Neuron (in vitro differentiated cells): ENCODE data around the gene TEX9.
A peak's percentile ranks its signal among the peaks of the same experiment; 100 is the strongest.
"Not testable (repeated sequence)": the region's sequence is repeated elsewhere in the genome, so short reads cannot be mapped to it uniquely, and the experiment has no call there.

ENCODE experiments used
- H2AFZ ChIP-seq: one replicate; pipeline ENCODE4 v1.6.1; 2013; ENCODE audit warnings: low read depth, mild to moderate bottlenecking, inconsistent platforms, low read length, moderate library complexity
- H3K27me3 ChIP-seq: one replicate; pipeline ENCODE4 v1.6.1; 2013; ENCODE audit warnings: low read length; ENCODE audit not compliant: insufficient read depth
- H3K36me3 ChIP-seq: one replicate; pipeline ENCODE4 v1.6.1; 2013; ENCODE audit warnings: low read length; ENCODE audit not compliant: insufficient read depth
- H3K4me1 ChIP-seq: one replicate; pipeline ENCODE4 v1.6.1; 2013; ENCODE audit warnings: low read length; ENCODE audit not compliant: insufficient read depth
- H3K4me3 ChIP-seq: 2 replicates; pipeline ENCODE4 v1.5.1; 2013; ENCODE audit warnings: mild to moderate bottlenecking, low read length, moderate library complexity
- H3K9me3 ChIP-seq: one replicate; pipeline ENCODE4 v1.6.1; 2013; ENCODE audit warnings: low read length

The TEX9 gene

DNA sequence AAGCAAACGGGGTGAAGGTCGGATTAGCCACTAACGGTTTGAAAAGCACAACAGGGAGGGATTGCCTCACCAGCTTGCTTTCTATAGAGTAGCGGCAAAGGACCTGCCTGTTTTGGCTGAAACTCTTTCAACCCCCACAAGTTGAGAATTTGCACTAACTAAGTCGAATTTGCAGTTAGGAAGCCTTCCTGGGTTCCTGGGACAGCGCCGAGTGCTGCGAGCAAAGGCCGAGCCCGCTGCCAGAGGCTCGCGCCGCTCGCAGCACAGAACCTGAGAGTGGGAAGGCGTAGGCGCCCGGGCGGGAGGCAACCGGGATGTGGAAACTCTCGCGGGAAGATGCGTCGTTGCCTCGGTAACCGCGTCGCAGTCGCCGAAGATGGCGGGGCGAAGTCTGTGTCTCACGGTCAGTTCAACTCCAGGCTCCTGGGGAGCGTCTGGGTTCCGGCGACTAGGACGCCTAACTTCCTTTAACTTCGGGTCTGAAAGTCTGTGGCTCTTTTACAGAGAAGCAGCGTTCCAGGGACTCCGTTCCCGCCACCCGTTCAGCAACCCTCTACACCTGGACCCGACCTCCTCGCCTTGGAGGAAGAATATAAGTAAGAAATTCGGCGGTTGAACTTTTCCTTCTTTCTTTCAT, at the start of gene TEX9:
TSS of gene TEX9 (plus strand) at position 352 of the 637 bp plus-strand sequence. CDS start at position 377, 25 bp downstream.
- peaks cover 3% of the 10 kb centered on the region for H3K9me3 ChIP-seq
- peak within 1 kb of the TSS; percentile 91 for H2AFZ ChIP-seq
- H3K27me3 ChIP-seq: no peaks in the 10 kb centered on the region
- H3K4me1 ChIP-seq: peaks cover 26% of the 10 kb centered on the region
- H3K4me3 ChIP-seq: peak within 1 kb of the TSS; percentile 93
- H3K36me3 ChIP-seq: no peaks in the 10 kb centered on the region

DNA sequence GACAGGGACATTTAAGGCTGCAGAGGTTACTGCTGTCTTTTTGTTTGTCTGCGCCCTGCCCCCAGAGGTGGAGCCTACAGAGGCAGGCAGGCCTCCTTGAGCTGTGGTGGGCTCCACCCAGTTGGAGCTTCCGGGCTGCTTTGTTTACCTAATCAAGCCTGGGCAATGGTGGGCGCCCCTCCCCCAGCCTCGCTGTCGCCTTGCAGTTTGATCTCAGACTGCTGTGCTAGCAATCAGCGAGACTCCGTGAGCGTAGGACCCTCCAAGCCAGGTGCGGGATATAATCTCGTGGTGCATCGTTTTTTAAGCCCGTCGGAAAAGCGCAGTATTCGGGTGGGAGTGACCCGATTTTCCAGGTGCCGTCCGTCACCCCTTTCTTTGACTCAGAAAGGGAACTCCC, 48.7 kb upstream of the TEX9 start:
- H3K27me3 ChIP-seq, H3K9me3 ChIP-seq, H3K4me3 ChIP-seq, H3K4me1 ChIP-seq, H2AFZ ChIP-seq, H3K36me3 ChIP-seq: not testable (repeated sequence)

DNA sequence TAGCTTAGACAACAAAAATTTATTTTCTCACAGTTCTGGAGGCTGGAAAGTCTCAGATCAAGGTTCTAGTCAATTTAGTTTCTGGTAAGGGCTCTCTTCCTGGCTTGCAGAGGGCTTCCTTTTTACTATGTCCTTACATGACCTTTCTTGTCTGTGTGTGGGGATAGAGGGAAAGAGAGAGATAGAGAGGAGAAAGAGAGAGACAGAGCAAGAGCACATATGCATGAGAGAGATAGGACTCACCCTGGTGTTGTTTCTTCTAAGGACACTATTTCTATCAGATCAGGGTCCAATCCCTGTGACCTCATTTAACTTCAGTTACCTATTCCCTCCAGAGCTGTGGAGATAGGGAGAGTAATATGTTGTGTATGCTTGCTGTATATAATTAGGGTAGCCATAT, 44.9 kb upstream of the TEX9 start:
- no peaks in the 10 kb centered on the region for H3K36me3 ChIP-seq
- H3K4me1 ChIP-seq: no peaks in the 10 kb centered on the region
- H2AFZ ChIP-seq: no peak overlapping the region
- H3K27me3 ChIP-seq: no peaks in the 10 kb centered on the region
- H3K9me3 ChIP-seq: no peaks in the 10 kb centered on the region
- H3K4me3 ChIP-seq: no peak overlapping the region

DNA sequence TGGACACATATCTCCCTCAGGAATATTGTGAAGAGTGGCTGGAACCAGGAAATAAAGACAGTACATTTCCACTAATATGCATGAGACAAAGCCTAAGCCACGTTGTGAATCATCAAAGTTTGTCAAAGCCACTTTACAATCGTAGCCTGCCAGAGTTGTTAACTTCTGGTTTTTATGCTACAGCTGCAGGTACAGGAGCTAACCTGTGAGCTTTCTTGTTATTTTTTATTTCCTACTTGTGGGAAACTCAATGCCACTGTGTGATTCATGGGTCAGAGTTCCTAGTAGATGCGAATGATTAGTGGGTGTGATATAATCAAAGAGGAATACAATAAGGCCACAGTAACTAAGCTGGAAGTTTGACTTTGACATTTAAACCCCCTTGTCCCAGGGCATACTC, 44.4 kb upstream of the TEX9 start:
- no peaks in the 10 kb centered on the region for H3K36me3 ChIP-seq
- H3K4me1 ChIP-seq: no peaks in the 10 kb centered on the region
- no peaks in the 10 kb centered on the region for H3K9me3 ChIP-seq
- no peak overlapping the region for H2AFZ ChIP-seq
- no peak overlapping the region for H3K4me3 ChIP-seq
- H3K27me3 ChIP-seq: no peaks in the 10 kb centered on the region

- Histone ChIP-seq H2AFZ (no peak overlapping the region), H3K9me3 (no peaks in the 10 kb centered on the region), H3K4me3 (no peak overlapping the region), H3K36me3 (no peaks in the 10 kb centered on the region), H3K4me1 (no peaks in the 10 kb centered on the region), H3K27me3 (no peaks in the 10 kb centered on the region)
These were observed 42.8 kb upstream of the TEX9 start for GRCh38 chr15:56322444-56322843.

DNA sequence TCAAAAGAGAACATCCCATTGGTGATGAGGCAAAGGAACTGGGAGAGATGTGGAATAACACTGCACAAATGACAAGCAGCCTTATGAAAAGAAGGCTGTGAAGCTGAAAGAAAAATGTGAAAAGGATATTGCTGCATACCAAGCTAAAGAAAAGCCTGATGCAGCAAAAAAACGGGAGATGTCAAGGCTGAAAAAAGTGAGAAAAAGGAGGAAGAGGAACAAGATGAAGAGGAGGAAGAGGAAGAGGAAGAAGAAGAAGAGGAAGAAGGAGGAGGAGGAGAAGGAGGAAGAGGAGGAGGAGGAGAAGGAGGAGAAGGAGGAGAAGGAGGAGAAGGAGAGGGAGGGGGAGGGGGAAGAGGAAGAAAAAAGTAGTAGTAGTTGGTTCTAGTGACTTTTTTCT, 41.8 kb upstream of the TEX9 start:
- no peaks in the 10 kb centered on the region for H3K4me1 ChIP-seq
- no peak overlapping the region for H3K4me3 ChIP-seq
- no peaks in the 10 kb centered on the region for H3K9me3 ChIP-seq
- no peaks in the 10 kb centered on the region for H3K27me3 ChIP-seq
- no peak overlapping the region for H2AFZ ChIP-seq
- no peaks in the 10 kb centered on the region for H3K36me3 ChIP-seq

DNA sequence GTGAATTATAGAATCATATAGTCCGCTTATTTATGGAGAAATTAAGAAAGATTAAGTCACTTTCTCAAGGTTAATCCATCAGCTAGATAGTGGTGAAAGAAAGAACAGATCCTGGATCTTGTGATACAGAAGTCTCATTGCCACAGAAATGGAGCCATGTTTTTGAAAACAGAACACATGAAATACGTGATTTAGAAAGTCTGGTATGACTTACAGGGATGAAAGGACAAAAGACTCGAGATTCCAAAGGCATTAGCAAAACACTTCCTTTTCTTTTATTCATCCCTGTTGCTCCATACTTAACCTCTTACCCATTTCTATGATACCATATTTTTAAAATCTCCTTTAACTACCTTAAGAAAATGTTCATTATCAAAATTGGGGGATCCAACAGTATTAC, 40.0 kb upstream of the TEX9 start:
- H3K4me1 ChIP-seq: no peaks in the 10 kb centered on the region
- no peaks in the 10 kb centered on the region for H3K9me3 ChIP-seq
- H3K4me3 ChIP-seq: no peak overlapping the region
- H3K27me3 ChIP-seq: no peaks in the 10 kb centered on the region
- no peaks in the 10 kb centered on the region for H3K36me3 ChIP-seq
- H2AFZ ChIP-seq: no peak overlapping the region

DNA sequence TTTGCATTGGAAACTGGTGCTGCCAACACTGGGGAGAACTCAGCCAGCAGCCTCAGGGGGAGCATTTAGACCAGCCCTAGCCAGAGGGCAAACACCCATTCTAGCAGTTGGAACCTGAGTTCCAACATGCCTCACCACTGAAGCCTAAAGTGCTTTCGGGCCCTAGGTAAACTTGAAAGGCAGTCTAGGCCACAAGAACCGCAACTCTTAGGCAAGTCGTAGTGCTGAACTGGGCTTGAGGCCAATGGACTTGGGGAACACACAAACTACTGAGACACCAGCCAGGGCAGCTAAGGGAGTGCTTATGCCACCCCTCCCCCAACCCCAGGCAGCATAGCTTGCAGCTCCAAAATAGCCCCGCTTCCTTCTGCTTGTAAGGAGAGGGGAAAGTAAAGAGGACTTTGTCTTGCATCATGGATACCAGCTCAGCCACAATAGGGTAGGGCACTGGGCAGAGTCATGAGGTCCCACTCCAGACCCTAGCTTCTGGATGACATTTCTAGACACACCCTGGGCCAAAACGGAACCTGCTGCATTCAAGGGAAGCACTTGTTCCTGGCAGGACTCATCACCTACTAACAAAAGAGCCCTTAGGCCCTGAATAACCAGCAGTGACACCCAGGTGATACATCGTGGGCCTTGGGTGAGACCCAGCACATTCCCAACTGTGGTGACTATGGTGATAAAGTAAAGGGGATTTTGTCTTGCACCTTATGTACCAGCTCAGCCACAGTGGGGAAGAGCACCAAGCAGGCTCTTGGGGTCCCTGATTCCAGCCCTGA, 37.3 kb upstream of the TEX9 start:
- Histone ChIP-seq H3K36me3 (no peaks in the 10 kb centered on the region), H3K4me1 (no peaks in the 10 kb centered on the region), H3K4me3 (no peak overlapping the region), H3K27me3 (no peaks in the 10 kb centered on the region), H3K9me3 (no peaks in the 10 kb centered on the region), H2AFZ (no peak overlapping the region)

DNA sequence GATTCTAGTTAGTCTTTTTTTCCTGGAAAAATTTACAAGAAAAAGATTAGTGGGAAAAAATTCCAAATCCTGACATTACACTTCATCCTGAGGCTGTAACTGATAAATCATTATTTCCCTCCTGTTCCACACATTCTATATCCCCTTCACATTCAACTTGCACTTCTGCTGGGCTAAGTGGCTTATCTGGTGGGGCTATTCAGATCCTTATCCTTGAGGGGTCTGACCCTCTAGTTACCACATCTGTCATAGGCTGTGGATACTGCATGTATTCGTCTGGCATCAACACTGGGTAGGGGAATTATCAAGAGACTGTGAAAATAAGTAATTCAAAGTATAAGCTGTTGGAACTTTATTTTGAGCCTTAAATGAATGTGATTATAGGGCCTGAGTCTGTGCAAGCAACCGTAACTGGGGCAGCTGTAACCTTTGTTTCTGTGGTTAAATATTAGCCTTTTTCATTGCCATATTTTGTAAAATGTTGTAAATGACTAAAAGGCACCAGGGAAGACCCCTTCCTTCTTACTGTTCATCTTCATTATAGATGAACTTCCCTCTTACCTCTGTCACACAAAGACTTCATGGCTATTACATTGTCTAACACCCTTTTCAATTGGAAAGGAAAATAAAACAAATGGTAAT, 28.0 kb upstream of the TEX9 start:
- Histone ChIP-seq H3K4me3 (no peak overlapping the region), H3K4me1 (no peaks in the 10 kb centered on the region), H2AFZ (no peak overlapping the region), H3K36me3 (no peaks in the 10 kb centered on the region), H3K9me3 (no peaks in the 10 kb centered on the region), H3K27me3 (no peaks in the 10 kb centered on the region)

DNA sequence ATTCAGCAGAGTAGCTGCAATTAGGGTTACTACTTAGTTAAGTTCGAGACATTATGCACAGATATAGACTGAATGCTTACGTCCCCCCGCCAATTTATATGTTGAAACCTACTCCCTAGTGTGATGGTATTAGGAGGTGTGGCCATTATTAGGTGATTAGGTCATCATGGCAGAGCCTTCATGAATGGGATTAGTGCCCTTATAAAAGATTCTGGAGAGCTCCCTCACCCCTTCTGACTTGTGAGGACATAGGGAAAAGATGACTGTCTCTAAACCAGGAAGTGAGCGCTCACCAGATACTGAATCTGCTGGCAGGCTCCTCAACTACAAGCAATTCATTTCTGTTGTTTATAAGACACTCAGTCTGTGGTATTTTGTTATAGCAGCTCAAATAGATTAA, 25.6 kb upstream of the TEX9 start:
- Histone ChIP-seq H3K4me3 (no peak overlapping the region), H3K36me3 (no peaks in the 10 kb centered on the region), H3K9me3 (no peaks in the 10 kb centered on the region), H3K27me3 (no peaks in the 10 kb centered on the region), H2AFZ (no peak overlapping the region), H3K4me1 (no peaks in the 10 kb centered on the region)

- Histone ChIP-seq H2AFZ (no peak overlapping the region), H3K4me1 (no peaks in the 10 kb centered on the region), H3K36me3 (no peaks in the 10 kb centered on the region), H3K9me3 (no peaks in the 10 kb centered on the region), H3K4me3 (no peak overlapping the region), H3K27me3 (no peaks in the 10 kb centered on the region)
These were observed 24.0 kb upstream of the TEX9 start for GRCh38 chr15:56341201-56341600.

DNA sequence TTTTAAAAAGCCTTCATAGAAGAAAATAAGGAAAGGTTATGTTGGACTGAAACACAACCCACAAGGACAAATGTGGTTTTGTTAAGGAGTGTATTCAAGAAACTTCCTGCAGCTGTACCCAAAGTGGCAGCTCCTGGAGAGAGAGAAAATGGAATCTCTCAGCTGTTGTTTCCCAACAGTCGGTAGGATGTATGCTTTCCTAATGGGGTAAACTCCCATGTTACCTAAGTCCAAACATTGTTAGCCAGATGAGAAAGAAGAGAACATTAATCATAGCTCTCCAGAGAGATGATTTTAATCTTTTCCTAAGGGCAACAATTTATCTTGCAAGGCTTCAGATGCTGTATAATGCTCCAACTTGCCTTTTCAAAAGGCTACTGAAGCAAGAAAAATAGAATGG, 22.6 kb upstream of the TEX9 start:
- no peaks in the 10 kb centered on the region for H3K4me1 ChIP-seq
- H3K4me3 ChIP-seq: no peak overlapping the region
- H3K27me3 ChIP-seq: no peaks in the 10 kb centered on the region
- no peaks in the 10 kb centered on the region for H3K9me3 ChIP-seq
- H3K36me3 ChIP-seq: no peaks in the 10 kb centered on the region
- H2AFZ ChIP-seq: no peak overlapping the region

DNA sequence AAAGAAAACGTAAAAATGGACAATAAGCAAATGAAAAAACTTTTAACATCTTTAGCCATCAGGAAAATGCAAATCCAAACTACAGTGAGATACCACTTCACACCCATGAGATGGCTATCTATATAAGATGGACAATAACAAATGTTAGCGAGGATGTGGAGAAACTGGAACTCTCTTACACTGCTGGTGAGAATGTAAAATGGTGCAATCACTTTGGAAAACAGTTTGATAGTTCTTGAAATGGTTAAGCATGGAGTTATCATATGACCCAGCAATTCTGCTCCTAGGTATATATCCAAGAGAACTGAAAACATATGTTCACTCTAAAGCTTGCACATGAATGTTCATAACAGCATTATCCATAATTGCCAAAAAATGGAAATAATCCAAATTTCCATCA, 21.3 kb upstream of the TEX9 start:
- Histone ChIP-seq H3K9me3 (no peaks in the 10 kb centered on the region), H3K36me3 (no peaks in the 10 kb centered on the region), H2AFZ (no peak overlapping the region), H3K27me3 (no peaks in the 10 kb centered on the region), H3K4me1 (no peaks in the 10 kb centered on the region), H3K4me3 (no peak overlapping the region)
